WTC11 (cell line): ENCODE data around the gene NOB1. TPM values are rescaled to one million over a fixed set of nuclear protein-coding genes. Genes with fewer than 3 reads are reported as not detected.

Experiments used
- ATAC-seq: fragments of 200-7000 bp; cut with Tn5 transposase; 2 replicates; pipeline ENCODE4 v1.10.0; 2021; ENCODE audit warnings: mild to moderate bottlenecking, moderate library complexity
- CTCF ChIA-PET: fragments of 300-600 bp; sonication (Branson Sonifier 250); formaldehyde crosslinking; loops from one replicate; lab custom pipeline; 2021; ENCODE audit warnings: antibody characterized with exemption; lab: Charles Lee
- POLR2A ChIA-PET: fragments of 350-600 bp; sonication (Branson Sonifier 250); formaldehyde crosslinking; loops from one replicate; lab custom pipeline; 2021; ENCODE audit warnings: antibody characterized with exemption; lab: Charles Lee
- DNase-seq: peaks from one replicate; pipeline ENCODE4 v3.0.0; 2021; ENCODE audit warnings: low spot score
- H3K27ac Mint-ChIP-seq: 2 replicates; pipeline ENCODE4 v1.8.0; 2021; ENCODE audit warnings: mixed read lengths
- H3K27me3 Mint-ChIP-seq: 2 replicates; pipeline ENCODE4 v1.8.0; 2021; ENCODE audit warnings: low read depth, mild to moderate bottlenecking, moderate library complexity, mixed read lengths
- H3K36me3 Mint-ChIP-seq: 2 replicates; pipeline ENCODE4 v1.8.0; 2021; ENCODE audit warnings: mixed read lengths
- H3K4me1 Mint-ChIP-seq: 2 replicates; pipeline ENCODE4 v1.8.0; 2022; ENCODE audit warnings: mixed read lengths
- H3K4me3 Mint-ChIP-seq: 2 replicates; pipeline ENCODE4 v1.8.0; 2021; ENCODE audit warnings: mild to moderate bottlenecking, moderate library complexity, mixed read lengths
- H3K9me3 Mint-ChIP-seq: 2 replicates; pipeline ENCODE4 v1.8.0; 2021; ENCODE audit warnings: mixed read lengths
- CREB1 ChIP-seq: sonication (generic); formaldehyde crosslinking; IDR thresholded peaks from 2 replicates; pipeline ENCODE4 v1.8.0; 2023; ENCODE audit warnings: mild to moderate bottlenecking, missing genetic modification reagents
- ETV6 ChIP-seq: sonication (generic); formaldehyde crosslinking; IDR thresholded peaks from 2 replicates; pipeline ENCODE4 v1.8.1; 2022; ENCODE audit warnings: mild to moderate bottlenecking, missing genetic modification reagents
- FOXK1 ChIP-seq: sonication (generic); formaldehyde crosslinking; IDR thresholded peaks from 2 replicates; pipeline ENCODE4 v1.8.0; 2022; ENCODE audit warnings: mild to moderate bottlenecking, moderate library complexity, missing genetic modification reagents
- GRHL2 ChIP-seq: fragments of 250-450 bp; sonication (Bioruptor Pico); IDR thresholded peaks from 2 replicates; pipeline ENCODE4 v1.8.0; 2022; ENCODE audit warnings: mild to moderate bottlenecking, moderate library complexity; ENCODE audit not compliant: insufficient replicate concordance, severe bottlenecking
- ZNF121 ChIP-seq: sonication (generic); formaldehyde crosslinking; IDR thresholded peaks from 2 replicates; pipeline ENCODE4 v1.8.0; 2023; ENCODE audit warnings: missing genetic modification reagents
- ZNF138 ChIP-seq: sonication (generic); formaldehyde crosslinking; conservative IDR thresholded peaks from 2 replicates; pipeline ENCODE4 v1.8.1; 2022; ENCODE audit warnings: mild to moderate bottlenecking, moderate library complexity, missing genetic modification reagents
- ZNF219 ChIP-seq: sonication (generic); formaldehyde crosslinking; IDR thresholded peaks from 2 replicates; pipeline ENCODE4 v1.8.0; 2023; ENCODE audit warnings: missing genetic modification reagents, mild to moderate bottlenecking, borderline replicate concordance
- ZNF232 ChIP-seq: sonication (generic); formaldehyde crosslinking; IDR thresholded peaks from 2 replicates; pipeline ENCODE4 v1.8.0; 2022; ENCODE audit warnings: mild to moderate bottlenecking, missing genetic modification reagents
- ZNF671 ChIP-seq: fragments of 250-450 bp; sonication (Bioruptor Pico); IDR thresholded peaks from 2 replicates; pipeline ENCODE4 v1.8.0; 2021; ENCODE audit warnings: mild to moderate bottlenecking
- total RNA-seq: library from RNA; stranded (reverse); gene quantifications from 3 replicates; pipeline ENCODE4 v1.2.3, GENCODE V29; 2021
- TF ChIP-seq, protein P1 (sequence below): fragments of 200-600 bp; IDR thresholded peaks from 2 replicates; pipeline ENCODE4 v1.8.0; 2022; ENCODE audit warnings: antibody characterized with exemption
- TF ChIP-seq, protein P2 (sequence below): sonication (generic); formaldehyde crosslinking; IDR thresholded peaks from 2 replicates; pipeline ENCODE4 v1.8.0; 2023; ENCODE audit warnings: missing genetic modification reagents
- TF ChIP-seq, protein P3 (sequence below): sonication (generic); formaldehyde crosslinking; IDR thresholded peaks from 2 replicates; pipeline ENCODE4 v1.8.1; 2023; ENCODE audit warnings: mild to moderate bottlenecking, missing genetic modification reagents, moderate library complexity
- TF ChIP-seq, protein P4 (sequence below): sonication (generic); formaldehyde crosslinking; IDR thresholded peaks from 2 replicates; pipeline ENCODE4 v1.8.0; 2023; ENCODE audit warnings: missing genetic modification reagents, mild to moderate bottlenecking, borderline replicate concordance
- TF ChIP-seq, protein P5 (sequence below): sonication (generic); formaldehyde crosslinking; IDR thresholded peaks from 2 replicates; pipeline ENCODE4 v1.8.1; 2023; ENCODE audit warnings: mild to moderate bottlenecking, missing genetic modification reagents
- TF ChIP-seq, protein P6 (sequence below): sonication (generic); formaldehyde crosslinking; IDR thresholded peaks from 2 replicates; pipeline ENCODE4 v1.8.0; 2022; ENCODE audit warnings: missing genetic modification reagents
- TF ChIP-seq, protein P7 (sequence below): sonication (generic); formaldehyde crosslinking; IDR thresholded peaks from 2 replicates; pipeline ENCODE4 v1.8.1; 2022; ENCODE audit warnings: low read depth, missing genetic modification reagents, borderline replicate concordance

NOB1 gene
- total RNA-seq, 1 experiment from 2014 or later, result 88.0 TPM

DNA sequence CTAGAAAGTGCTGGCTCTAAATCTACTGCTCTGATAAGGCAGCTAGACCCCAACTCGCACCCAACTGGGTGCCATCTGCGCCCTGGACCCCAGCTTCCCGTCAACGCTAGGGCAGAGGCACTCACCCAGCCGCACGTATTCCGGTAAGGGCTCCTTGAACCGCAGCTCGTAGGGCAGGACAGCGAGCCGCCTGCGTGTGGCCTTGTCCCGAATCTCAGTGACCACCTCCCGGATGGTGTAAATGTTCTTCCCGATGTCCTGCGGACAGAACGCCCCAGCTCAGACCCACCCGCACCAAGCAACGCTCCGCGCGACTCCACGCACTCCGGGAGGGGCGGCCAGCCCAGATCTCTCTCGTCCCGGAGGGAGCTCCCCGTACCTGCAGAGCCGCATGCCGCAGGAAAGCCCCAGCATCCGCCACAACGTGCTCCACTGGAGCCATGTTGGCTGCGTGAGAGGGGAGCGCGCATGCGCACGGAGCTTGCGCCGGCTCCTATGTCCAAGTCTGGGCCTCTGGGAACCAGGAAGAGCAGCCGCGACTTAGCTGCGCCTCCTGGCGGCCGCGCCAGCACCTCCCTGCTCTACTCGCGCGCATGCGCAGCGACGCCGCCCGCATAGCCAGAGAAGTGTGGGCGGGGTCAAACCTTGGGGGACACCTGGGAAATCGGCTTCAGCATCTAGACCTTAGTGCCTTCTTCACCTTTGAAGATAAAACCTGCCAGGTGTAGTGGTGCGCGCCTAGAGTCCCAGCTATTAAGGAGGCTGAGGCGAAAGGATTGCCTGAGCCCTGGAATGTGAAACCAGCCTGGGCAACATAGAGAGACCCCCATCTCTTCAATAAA is at the start of gene NOB1 (continued):
- TF ChIP-seq, protein P1, sequence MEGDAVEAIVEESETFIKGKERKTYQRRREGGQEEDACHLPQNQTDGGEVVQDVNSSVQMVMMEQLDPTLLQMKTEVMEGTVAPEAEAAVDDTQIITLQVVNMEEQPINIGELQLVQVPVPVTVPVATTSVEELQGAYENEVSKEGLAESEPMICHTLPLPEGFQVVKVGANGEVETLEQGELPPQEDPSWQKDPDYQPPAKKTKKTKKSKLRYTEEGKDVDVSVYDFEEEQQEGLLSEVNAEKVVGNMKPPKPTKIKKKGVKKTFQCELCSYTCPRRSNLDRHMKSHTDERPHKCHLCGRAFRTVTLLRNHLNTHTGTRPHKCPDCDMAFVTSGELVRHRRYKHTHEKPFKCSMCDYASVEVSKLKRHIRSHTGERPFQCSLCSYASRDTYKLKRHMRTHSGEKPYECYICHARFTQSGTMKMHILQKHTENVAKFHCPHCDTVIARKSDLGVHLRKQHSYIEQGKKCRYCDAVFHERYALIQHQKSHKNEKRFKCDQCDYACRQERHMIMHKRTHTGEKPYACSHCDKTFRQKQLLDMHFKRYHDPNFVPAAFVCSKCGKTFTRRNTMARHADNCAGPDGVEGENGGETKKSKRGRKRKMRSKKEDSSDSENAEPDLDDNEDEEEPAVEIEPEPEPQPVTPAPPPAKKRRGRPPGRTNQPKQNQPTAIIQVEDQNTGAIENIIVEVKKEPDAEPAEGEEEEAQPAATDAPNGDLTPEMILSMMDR, result peak; percentile 94
- TF ChIP-seq ETV6 (CRISPR knock-in tag), result 0 out of 2 replicates have a peak, but pooled peaks have one; percentile 67
- TF ChIP-seq, protein P2, sequence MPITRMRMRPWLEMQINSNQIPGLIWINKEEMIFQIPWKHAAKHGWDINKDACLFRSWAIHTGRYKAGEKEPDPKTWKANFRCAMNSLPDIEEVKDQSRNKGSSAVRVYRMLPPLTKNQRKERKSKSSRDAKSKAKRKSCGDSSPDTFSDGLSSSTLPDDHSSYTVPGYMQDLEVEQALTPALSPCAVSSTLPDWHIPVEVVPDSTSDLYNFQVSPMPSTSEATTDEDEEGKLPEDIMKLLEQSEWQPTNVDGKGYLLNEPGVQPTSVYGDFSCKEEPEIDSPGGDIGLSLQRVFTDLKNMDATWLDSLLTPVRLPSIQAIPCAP (CRISPR knock-in tag), result peak; percentile 34; the same call in 1 of the 2 replicates
- TF ChIP-seq, protein P3, sequence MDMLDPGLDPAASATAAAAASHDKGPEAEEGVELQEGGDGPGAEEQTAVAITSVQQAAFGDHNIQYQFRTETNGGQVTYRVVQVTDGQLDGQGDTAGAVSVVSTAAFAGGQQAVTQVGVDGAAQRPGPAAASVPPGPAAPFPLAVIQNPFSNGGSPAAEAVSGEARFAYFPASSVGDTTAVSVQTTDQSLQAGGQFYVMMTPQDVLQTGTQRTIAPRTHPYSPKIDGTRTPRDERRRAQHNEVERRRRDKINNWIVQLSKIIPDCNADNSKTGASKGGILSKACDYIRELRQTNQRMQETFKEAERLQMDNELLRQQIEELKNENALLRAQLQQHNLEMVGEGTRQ, result peak; percentile 51
- TF ChIP-seq ZNF121 (CRISPR knock-in tag), result peak; percentile 90
- TF ChIP-seq, protein P4, sequence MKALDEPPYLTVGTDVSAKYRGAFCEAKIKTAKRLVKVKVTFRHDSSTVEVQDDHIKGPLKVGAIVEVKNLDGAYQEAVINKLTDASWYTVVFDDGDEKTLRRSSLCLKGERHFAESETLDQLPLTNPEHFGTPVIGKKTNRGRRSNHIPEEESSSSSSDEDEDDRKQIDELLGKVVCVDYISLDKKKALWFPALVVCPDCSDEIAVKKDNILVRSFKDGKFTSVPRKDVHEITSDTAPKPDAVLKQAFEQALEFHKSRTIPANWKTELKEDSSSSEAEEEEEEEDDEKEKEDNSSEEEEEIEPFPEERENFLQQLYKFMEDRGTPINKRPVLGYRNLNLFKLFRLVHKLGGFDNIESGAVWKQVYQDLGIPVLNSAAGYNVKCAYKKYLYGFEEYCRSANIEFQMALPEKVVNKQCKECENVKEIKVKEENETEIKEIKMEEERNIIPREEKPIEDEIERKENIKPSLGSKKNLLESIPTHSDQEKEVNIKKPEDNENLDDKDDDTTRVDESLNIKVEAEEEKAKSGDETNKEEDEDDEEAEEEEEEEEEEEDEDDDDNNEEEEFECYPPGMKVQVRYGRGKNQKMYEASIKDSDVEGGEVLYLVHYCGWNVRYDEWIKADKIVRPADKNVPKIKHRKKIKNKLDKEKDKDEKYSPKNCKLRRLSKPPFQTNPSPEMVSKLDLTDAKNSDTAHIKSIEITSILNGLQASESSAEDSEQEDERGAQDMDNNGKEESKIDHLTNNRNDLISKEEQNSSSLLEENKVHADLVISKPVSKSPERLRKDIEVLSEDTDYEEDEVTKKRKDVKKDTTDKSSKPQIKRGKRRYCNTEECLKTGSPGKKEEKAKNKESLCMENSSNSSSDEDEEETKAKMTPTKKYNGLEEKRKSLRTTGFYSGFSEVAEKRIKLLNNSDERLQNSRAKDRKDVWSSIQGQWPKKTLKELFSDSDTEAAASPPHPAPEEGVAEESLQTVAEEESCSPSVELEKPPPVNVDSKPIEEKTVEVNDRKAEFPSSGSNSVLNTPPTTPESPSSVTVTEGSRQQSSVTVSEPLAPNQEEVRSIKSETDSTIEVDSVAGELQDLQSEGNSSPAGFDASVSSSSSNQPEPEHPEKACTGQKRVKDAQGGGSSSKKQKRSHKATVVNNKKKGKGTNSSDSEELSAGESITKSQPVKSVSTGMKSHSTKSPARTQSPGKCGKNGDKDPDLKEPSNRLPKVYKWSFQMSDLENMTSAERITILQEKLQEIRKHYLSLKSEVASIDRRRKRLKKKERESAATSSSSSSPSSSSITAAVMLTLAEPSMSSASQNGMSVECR, result peak; percentile 96
- TF ChIP-seq, protein P5, sequence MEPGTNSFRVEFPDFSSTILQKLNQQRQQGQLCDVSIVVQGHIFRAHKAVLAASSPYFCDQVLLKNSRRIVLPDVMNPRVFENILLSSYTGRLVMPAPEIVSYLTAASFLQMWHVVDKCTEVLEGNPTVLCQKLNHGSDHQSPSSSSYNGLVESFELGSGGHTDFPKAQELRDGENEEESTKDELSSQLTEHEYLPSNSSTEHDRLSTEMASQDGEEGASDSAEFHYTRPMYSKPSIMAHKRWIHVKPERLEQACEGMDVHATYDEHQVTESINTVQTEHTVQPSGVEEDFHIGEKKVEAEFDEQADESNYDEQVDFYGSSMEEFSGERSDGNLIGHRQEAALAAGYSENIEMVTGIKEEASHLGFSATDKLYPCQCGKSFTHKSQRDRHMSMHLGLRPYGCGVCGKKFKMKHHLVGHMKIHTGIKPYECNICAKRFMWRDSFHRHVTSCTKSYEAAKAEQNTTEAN, result peak; percentile 76; the same call in 1 of the 2 replicates

DNA sequence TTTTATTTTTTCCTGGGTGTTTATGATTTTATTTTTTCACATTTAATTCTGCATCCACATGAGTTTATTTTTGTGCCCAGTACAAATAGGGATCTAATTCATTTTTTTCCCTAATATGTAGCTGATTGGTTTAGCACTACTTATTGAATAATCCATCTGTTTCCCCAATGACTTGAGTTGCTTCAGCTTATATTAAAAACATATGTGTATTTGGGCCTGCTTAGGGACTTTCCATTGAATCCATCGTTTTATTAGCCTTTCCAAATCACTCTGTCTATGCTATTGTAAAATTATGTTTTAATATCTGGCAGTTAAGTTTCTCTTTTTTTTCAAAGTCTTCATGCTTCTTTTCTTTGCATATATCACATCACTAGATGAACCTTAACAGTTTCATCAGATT is 49.6 kb upstream of the NOB1 start:
- Mint-ChIP-seq H3K27me3 (no peaks in the 10 kb centered on the region), H3K9me3 (no peaks in the 10 kb centered on the region), H3K27ac (no peak overlapping the region), H3K4me3 (no peak overlapping the region), H3K4me1 (no peaks in the 10 kb centered on the region), H3K36me3 (peaks cover 10% of the 10 kb centered on the region; the same call in 1 of the 2 replicates)
- ATAC-seq (no peak), DNase-seq (no peak)
- ChIA-PET CTCF (interaction anchor here (1.3 kb wide), 1 partner anchor 126 kb away, joined by 9 read pairs; no protein-coding TSS in a partner anchor), POLR2A (no interaction called here)
- no peak for TF ChIP-seq FOXK1 (CRISPR knock-in tag)
- TF ChIP-seq, protein P3, result no peak

DNA sequence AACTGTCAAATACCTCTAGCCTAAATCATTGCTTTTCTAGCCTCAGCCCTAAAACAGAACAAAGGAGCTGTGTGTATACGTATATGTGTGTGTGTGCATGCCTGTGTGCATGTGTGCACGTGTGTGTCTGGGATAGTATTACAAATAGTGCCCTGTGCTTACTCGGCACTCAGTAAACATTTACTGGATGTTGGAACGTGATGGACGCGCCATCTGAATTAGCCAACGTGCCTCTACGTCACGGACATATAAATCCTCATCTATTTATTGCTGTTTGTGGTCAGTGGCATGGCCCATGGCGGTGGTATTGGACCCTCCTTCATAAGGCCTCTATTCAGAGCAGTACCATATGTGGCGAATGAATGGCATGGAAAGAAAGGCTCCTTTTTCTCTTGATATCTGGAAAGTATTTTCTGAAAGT is 44.9 kb upstream of the NOB1 start:
- peaks cover 3% of the 10 kb centered on the region; the same call in 1 of the 2 replicates for H3K4me1 Mint-ChIP-seq
- CTCF ChIA-PET, result interaction anchor here (0.6 kb wide), 1 partner anchor 39 kb away, joined by 4 read pairs; no protein-coding TSS in a partner anchor
- H3K27ac Mint-ChIP-seq, result no peak overlapping the region
- TF ChIP-seq GRHL2 (CRISPR knock-in tag) (no peak), CREB1 (CRISPR knock-in tag) (no peak), ZNF232 (CRISPR knock-in tag) (no peak), ZNF138 (CRISPR knock-in tag) (no peak), ZNF671 (no peak), ZNF219 (no peak)
- TF ChIP-seq, protein P6, sequence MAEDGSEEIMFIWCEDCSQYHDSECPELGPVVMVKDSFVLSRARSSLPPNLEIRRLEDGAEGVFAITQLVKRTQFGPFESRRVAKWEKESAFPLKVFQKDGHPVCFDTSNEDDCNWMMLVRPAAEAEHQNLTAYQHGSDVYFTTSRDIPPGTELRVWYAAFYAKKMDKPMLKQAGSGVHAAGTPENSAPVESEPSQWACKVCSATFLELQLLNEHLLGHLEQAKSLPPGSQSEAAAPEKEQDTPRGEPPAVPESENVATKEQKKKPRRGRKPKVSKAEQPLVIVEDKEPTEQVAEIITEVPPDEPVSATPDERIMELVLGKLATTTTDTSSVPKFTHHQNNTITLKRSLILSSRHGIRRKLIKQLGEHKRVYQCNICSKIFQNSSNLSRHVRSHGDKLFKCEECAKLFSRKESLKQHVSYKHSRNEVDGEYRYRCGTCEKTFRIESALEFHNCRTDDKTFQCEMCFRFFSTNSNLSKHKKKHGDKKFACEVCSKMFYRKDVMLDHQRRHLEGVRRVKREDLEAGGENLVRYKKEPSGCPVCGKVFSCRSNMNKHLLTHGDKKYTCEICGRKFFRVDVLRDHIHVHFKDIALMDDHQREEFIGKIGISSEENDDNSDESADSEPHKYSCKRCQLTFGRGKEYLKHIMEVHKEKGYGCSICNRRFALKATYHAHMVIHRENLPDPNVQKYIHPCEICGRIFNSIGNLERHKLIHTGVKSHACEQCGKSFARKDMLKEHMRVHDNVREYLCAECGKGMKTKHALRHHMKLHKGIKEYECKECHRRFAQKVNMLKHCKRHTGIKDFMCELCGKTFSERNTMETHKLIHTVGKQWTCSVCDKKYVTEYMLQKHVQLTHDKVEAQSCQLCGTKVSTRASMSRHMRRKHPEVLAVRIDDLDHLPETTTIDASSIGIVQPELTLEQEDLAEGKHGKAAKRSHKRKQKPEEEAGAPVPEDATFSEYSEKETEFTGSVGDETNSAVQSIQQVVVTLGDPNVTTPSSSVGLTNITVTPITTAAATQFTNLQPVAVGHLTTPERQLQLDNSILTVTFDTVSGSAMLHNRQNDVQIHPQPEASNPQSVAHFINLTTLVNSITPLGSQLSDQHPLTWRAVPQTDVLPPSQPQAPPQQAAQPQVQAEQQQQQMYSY (CRISPR knock-in tag), result no peak
- TF ChIP-seq, protein P7, sequence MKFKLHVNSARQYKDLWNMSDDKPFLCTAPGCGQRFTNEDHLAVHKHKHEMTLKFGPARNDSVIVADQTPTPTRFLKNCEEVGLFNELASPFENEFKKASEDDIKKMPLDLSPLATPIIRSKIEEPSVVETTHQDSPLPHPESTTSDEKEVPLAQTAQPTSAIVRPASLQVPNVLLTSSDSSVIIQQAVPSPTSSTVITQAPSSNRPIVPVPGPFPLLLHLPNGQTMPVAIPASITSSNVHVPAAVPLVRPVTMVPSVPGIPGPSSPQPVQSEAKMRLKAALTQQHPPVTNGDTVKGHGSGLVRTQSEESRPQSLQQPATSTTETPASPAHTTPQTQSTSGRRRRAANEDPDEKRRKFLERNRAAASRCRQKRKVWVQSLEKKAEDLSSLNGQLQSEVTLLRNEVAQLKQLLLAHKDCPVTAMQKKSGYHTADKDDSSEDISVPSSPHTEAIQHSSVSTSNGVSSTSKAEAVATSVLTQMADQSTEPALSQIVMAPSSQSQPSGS (CRISPR knock-in tag), result no peak

More for the DNA sequence above, 44.9 kb upstream of the NOB1 start:
- Mint-ChIP-seq H3K4me3 (no peak overlapping the region), H3K36me3 (peaks cover 18% of the 10 kb centered on the region), H3K27me3 (no peaks in the 10 kb centered on the region), H3K9me3 (no peaks in the 10 kb centered on the region)
- POLR2A ChIA-PET, result no interaction called here
- ATAC-seq (no peak), DNase-seq (no peak)
